H1 (cell line): ENCODE data around the gene TMEM120A. TPM values are rescaled to one million over a fixed set of nuclear protein-coding genes. Genes with fewer than 3 reads are reported as not detected.

Experiments used
- CTCF ChIA-PET: fragments of 300-600 bp; sonication (Branson Sonifier 250); formaldehyde crosslinking; loops from one replicate; lab custom pipeline; 2021; ENCODE audit not compliant: partially characterized antibody; lab: Charles Lee
- POLR2A ChIA-PET: fragments of 300-600 bp; sonication (Branson Sonifier 250); formaldehyde crosslinking; loops from one replicate; lab custom pipeline; 2021; ENCODE audit warnings: inconsistent platforms; ENCODE audit not compliant: partially characterized antibody; lab: Charles Lee
- DNase-seq, 2 experiments: peaks; one replicate each; pipeline versions ENCODE4 v3.0.0 to v3.0.0-alpha.2; 2010 to 2022; ENCODE audit warnings: low spot score in 2 of 2, low read depth in 1 of 2, mixed read lengths in 1 of 2
- FAIRE-seq: peaks from 2 replicates; lab custom pipeline; 2011; peaks lifted over from hg19 to GRCh38; lab: Jason Lieb, UNC
- H2AFZ ChIP-seq: 2 replicates; pipeline ENCODE4 v1.8.1; 2012; ENCODE audit warnings: low read length, inconsistent platforms
- H2AK5ac ChIP-seq: 2 replicates; pipeline ENCODE4 v1.6.1; 2013; ENCODE audit warnings: low read depth, low read length
- H2BK120ac ChIP-seq: replicated peaks from 2 replicates; pipeline ENCODE3; 2013; ENCODE audit warnings: low read depth, low read length, inconsistent platforms
- H2BK12ac ChIP-seq: 2 replicates; pipeline ENCODE4 v1.6.1; 2013; ENCODE audit warnings: low read depth, low read length
- H2BK15ac ChIP-seq: 2 replicates; pipeline ENCODE4 v1.6.1; 2013; ENCODE audit warnings: low read length
- H2BK20ac ChIP-seq: 2 replicates; pipeline ENCODE4 v1.6.1; 2013; ENCODE audit warnings: low read length
- H2BK5ac ChIP-seq: 2 replicates; pipeline ENCODE4 v1.6.1; 2013; ENCODE audit warnings: low read depth, low read length
- H3K14ac ChIP-seq: 2 replicates; pipeline ENCODE4 v1.6.1; 2013; ENCODE audit warnings: inconsistent platforms; ENCODE audit not compliant: insufficient read length
- H3K18ac ChIP-seq: 2 replicates; pipeline ENCODE4 v1.6.1; 2013; ENCODE audit warnings: low read length; ENCODE audit errors: extremely low read depth
- H3K23ac ChIP-seq: 2 replicates; pipeline ENCODE4 v1.6.1; 2013; ENCODE audit warnings: inconsistent platforms; ENCODE audit not compliant: insufficient read length
- H3K23me2 ChIP-seq: 2 replicates; pipeline ENCODE4 v1.6.1; 2013; ENCODE audit warnings: low read depth, low read length
- H3K27ac ChIP-seq: 2 replicates; pipeline ENCODE4 v1.6.1; 2011; ENCODE audit warnings: low read depth, low read length, inconsistent platforms
- H3K27me3 ChIP-seq, 4 experiments: replicated peaks in 1 of 4; 1 replicate in 1 of 4; 2 replicates in 3 of 4; pipeline versions ENCODE4 v1.6.1 to v1.8.1; 2011 to 2013; ENCODE audit warnings: low read length in 3 of 4, mild to moderate bottlenecking in 3 of 4, inconsistent platforms in 2 of 4, mixed read lengths in 2 of 4, moderate library complexity in 1 of 4; ENCODE audit not compliant: control insufficient read depth in 3 of 4, insufficient read depth in 3 of 4; ENCODE audit errors: extremely low read depth in 1 of 4
- H3K36me3 ChIP-seq, 4 experiments: 2 replicates each; pipeline versions ENCODE4 v1.6.1 to v1.8.1; 2011 to 2013; ENCODE audit warnings: mild to moderate bottlenecking in 4 of 4, low read length in 3 of 4, moderate library complexity in 2 of 4, control low read depth in 1 of 4, inconsistent platforms in 1 of 4; ENCODE audit not compliant: insufficient read depth in 4 of 4, control insufficient read depth in 2 of 4
- H3K4ac ChIP-seq: replicated peaks from 2 replicates; pipeline ENCODE3; 2013; ENCODE audit warnings: low read length, low read depth, mixed read lengths, inconsistent platforms; ENCODE audit not compliant: insufficient read length
- H3K4me1 ChIP-seq, 4 experiments: replicated peaks in 1 of 4; 1 replicate in 1 of 4; 2 replicates in 3 of 4; pipeline versions ENCODE4 v1.6.1 to v1.8.1; 2011 to 2013; ENCODE audit warnings: low read length in 3 of 4, inconsistent platforms in 2 of 4, mixed read lengths in 1 of 4; ENCODE audit not compliant: insufficient read depth in 4 of 4, control insufficient read depth in 3 of 4
- H3K4me2 ChIP-seq, 2 experiments: 2 replicates each; pipeline versions ENCODE4 v1.6.1 to v1.8.1; 2011 to 2013; ENCODE audit warnings: low read depth in 2 of 2, low read length in 2 of 2, control low read depth in 1 of 2, inconsistent platforms in 1 of 2, mild to moderate bottlenecking in 1 of 2; ENCODE audit not compliant: insufficient read depth in 1 of 2
- H3K4me3 ChIP-seq, 4 experiments: fragments of 200-600, 300-600 bp in 1 of 4; sonication (generic), shearing (Covaris generic), sonication (Bioruptor Twin) in 1 of 4; 2 replicates each; pipeline versions ENCODE4 v1.5.1 to v1.8.1; 2011 to 2016; ENCODE audit warnings: low read length in 4 of 4, low read depth in 3 of 4, control low read depth in 2 of 4, inconsistent platforms in 2 of 4, mild to moderate bottlenecking in 2 of 4, mixed read lengths in 1 of 4, moderate library complexity in 1 of 4; ENCODE audit not compliant: insufficient read depth in 2 of 4; ENCODE audit errors: extremely low read depth in 1 of 4
- H3K56ac ChIP-seq: replicated peaks from 2 replicates; pipeline ENCODE3; 2013; ENCODE audit warnings: low read depth, mild to moderate bottlenecking, mixed read lengths, low read length, inconsistent platforms; ENCODE audit not compliant: insufficient read length
- H3K79me1 ChIP-seq: 2 replicates; pipeline ENCODE4 v1.6.1; 2013; ENCODE audit warnings: low read depth, low read length, control low read depth
- H3K79me2 ChIP-seq, 2 experiments: 2 replicates each; pipeline versions ENCODE4 v1.6.1 to v1.8.1; 2012 to 2013; ENCODE audit warnings: low read length in 2 of 2, mild to moderate bottlenecking in 2 of 2, inconsistent platforms in 1 of 2; ENCODE audit not compliant: insufficient read depth in 2 of 2, control insufficient read depth in 1 of 2
- H3K9ac ChIP-seq, 4 experiments: replicated peaks in 1 of 4; 1 replicate in 1 of 4; 2 replicates in 3 of 4; pipeline versions ENCODE4 v1.6.1 to v1.8.1; 2011 to 2013; ENCODE audit warnings: low read depth in 3 of 4, low read length in 3 of 4, control low read depth in 2 of 4, mild to moderate bottlenecking in 2 of 4, moderate library complexity in 2 of 4, inconsistent platforms in 1 of 4; ENCODE audit errors: extremely low read depth in 1 of 4
- H3K9me3 ChIP-seq, 2 experiments: 2 replicates each; pipeline versions ENCODE4 v1.6.1 to v1.8.1; 2012 to 2013; ENCODE audit warnings: mild to moderate bottlenecking in 2 of 2, moderate library complexity in 2 of 2, control low read depth in 1 of 2, inconsistent platforms in 1 of 2, low read depth in 1 of 2, low read length in 1 of 2, mixed read lengths in 1 of 2; ENCODE audit not compliant: insufficient read depth in 2 of 2
- H4K20me1 ChIP-seq, 2 experiments: replicated peaks in 1 of 2; 2 replicates each; pipeline versions ENCODE3 to v1.8.1; 2011 to 2013; ENCODE audit warnings: inconsistent platforms in 2 of 2, low read length in 2 of 2, mild to moderate bottlenecking in 1 of 2; ENCODE audit not compliant: insufficient read depth in 2 of 2, control insufficient read depth in 1 of 2
- H4K5ac ChIP-seq: 2 replicates; pipeline ENCODE4 v1.6.1; 2013; ENCODE audit warnings: low read length, low read depth, mixed read lengths, inconsistent platforms; ENCODE audit not compliant: insufficient read length
- H4K8ac ChIP-seq: 2 replicates; pipeline ENCODE4 v1.8.0; 2013; ENCODE audit warnings: mild to moderate bottlenecking, moderate library complexity, low read length, inconsistent platforms; ENCODE audit not compliant: insufficient read depth; ENCODE audit errors: extremely low read depth
- H4K91ac ChIP-seq: replicated peaks from 2 replicates; pipeline ENCODE3; 2013; ENCODE audit warnings: low read length, mixed read lengths, inconsistent platforms; ENCODE audit not compliant: insufficient read length
- KDM5A ChIP-seq: fragments of 200-600 bp; IDR thresholded peaks from 2 replicates; pipeline ENCODE4 v1.7.1; 2012; ENCODE audit warnings: mild to moderate bottlenecking, low read length, inconsistent platforms, mixed read lengths
- POLR2AphosphoS5 ChIP-seq: IDR thresholded peaks from 2 replicates; pipeline ENCODE4 v1.6.1; 2011; ENCODE audit warnings: low read depth, low read length
- WGBS, 2 experiments: shearing (Covaris generic) in 1 of 2; methylation state at CpG; one replicate each; pipeline versions ENCODE4 v1.1.6 to v1.1.7; 2013 to 2015; ENCODE audit warnings: low lambda C conversion rate in 2 of 2, mixed read lengths in 2 of 2, inconsistent platforms in 1 of 2, low coverage in 1 of 2, missing lambda C conversion rate in 1 of 2; ENCODE audit not compliant: insufficient replicate concordance in 2 of 2, insufficient coverage in 1 of 2, insufficient read length in 1 of 2; ENCODE audit errors: extremely low coverage in 1 of 2, missing lambda C conversion rate in 1 of 2; 5-methylcytosine and 5-hydroxymethylcytosine counted together
- polyA plus RNA-seq, 7 experiments: library from polyadenylated mRNA; depleted of rRNA in 3 of 7; stranded (reverse) in 5 of 7; unstranded in 2 of 7; fragments of >200 nt in 5 of 7; fragments of 200-250 nt in 2 of 7; gene quantifications; 1 replicate in 5 of 7; 2 replicates in 1 of 7; 4 replicates in 1 of 7; pipeline versions ENCODE4 v1.2.1 to v1.2.3, GENCODE V29; 2011 to 2013; ENCODE audit warnings: missing spikeins in 2 of 7, mixed read lengths in 2 of 7
- total RNA-seq: library from RNA; stranded (reverse); fragmentation: NEBNext Ultra II Directional; extraction: Animal tissue kit (Norgen Biotek cat#: 25700); gene quantifications from 2 replicates; pipeline ENCODE4 v1.2.1, GENCODE V29; 2021

The TMEM120A gene
- total and polyA plus RNA-seq, 2 of the 8 experiments (the other 6 are each of a cell fraction or from before 2014, with no cell fraction given), result 15.6 to 49.9 TPM

DNA sequence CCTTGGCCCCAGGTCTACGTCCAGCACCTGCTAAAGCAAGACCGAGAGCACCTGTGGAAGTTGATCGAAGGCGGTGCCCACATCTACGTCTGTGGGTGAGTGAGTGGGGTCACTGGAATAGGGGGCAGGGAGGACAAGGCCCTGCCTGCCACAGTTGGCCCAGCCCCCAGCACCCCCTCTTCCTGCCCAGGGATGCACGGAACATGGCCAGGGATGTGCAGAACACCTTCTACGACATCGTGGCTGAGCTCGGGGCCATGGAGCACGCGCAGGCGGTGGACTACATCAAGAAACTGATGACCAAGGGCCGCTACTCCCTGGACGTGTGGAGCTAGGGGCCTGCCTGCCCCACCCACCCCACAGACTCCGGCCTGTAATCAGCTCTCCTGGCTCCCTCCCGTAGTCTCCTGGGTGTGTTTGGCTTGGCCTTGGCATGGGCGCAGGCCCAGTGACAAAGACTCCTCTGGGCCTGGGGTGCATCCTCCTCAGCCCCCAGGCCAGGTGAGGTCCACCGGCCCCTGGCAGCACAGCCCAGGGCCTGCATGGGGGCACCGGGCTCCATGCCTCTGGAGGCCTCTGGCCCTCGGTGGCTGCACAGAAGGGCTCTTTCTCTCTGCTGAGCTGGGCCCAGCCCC lies 8.1 kb downstream of the TMEM120A start:
- no peak overlapping the region for H4K8ac ChIP-seq
- H2AFZ ChIP-seq, result no peak overlapping the region
- no peak overlapping the region for H3K4ac ChIP-seq
- no peak for TF ChIP-seq KDM5A
- TF ChIP-seq POLR2AphosphoS5, result peak; percentile 37; the same call in 1 of the 2 replicates
- no peak overlapping the region for H3K18ac ChIP-seq
- no peak overlapping the region for H4K91ac ChIP-seq
- no peak overlapping the region for H3K56ac ChIP-seq
- H2BK15ac ChIP-seq, result no peak overlapping the region
- no peaks in the 10 kb centered on the region for H3K27me3 ChIP-seq
- H3K23ac ChIP-seq, result no peak overlapping the region
- FAIRE-seq, result no peak
- peaks cover 2% of the 10 kb centered on the region; the same call in 1 of the 2 replicates for H3K23me2 ChIP-seq
- no peak overlapping the region for H2BK20ac ChIP-seq
- H2BK12ac ChIP-seq, result no peak overlapping the region
- no peaks in the 10 kb centered on the region for H3K9me3 ChIP-seq
- H2BK5ac ChIP-seq, result no peak overlapping the region
- no peak overlapping the region for H3K14ac ChIP-seq
- no peak for DNase-seq
- 88% methylated on average over 20 of the region's 20 CpGs; no CpG with 5 or more reads in 1 of the 2 experiments for WGBS, 2 experiments
- no peaks in the 10 kb centered on the region for H3K79me2 ChIP-seq
- H2BK120ac ChIP-seq, result no peak overlapping the region
- no peak overlapping the region for H3K4me2 ChIP-seq
- H2AK5ac ChIP-seq, result no peak overlapping the region
- ChIA-PET CTCF (interaction anchor here (0.6 kb wide), 1 partner anchor 35 kb away, joined by 3 read pairs; no protein-coding TSS in a partner anchor), POLR2A (interaction anchor here (1.4 to 1.7 kb wide), 2 partner anchors 9 to 37 kb away, joined by 4 to 5 read pairs; no protein-coding TSS in a partner anchor)
- peaks cover 5 to 52% (median 29%) of the 10 kb centered on the region in 4 experiments; a peak in 7 of 8 replicates for H3K36me3 ChIP-seq
- H3K27ac ChIP-seq, result no peak overlapping the region
- no peak overlapping the region for H3K4me3 ChIP-seq
- H3K9ac ChIP-seq, result no peak overlapping the region
- no peak overlapping the region for H4K5ac ChIP-seq
- H3K4me1 ChIP-seq, result peaks cover 0 to 17% (median 7%) of the 10 kb centered on the region in 4 experiments; a peak in 5 of 7 replicates
- H4K20me1 ChIP-seq, result peaks cover 0 to 7% of the 10 kb centered on the region in 2 experiments
- 0 out of 2 replicates have a peak, but pooled peaks cover 2% of the 10 kb centered on the region for H3K79me1 ChIP-seq
